Muscle layer of colon (tissue), 2 donors: ENCODE measurements around the gene AP2B1.
A peak's percentile ranks its signal among the peaks of the same experiment; 100 is the strongest.

Experiments
- H3K27ac ChIP-seq: one replicate; pipeline ENCODE4 v1.7.0; 2013; ENCODE audit warnings: low read depth, mild to moderate bottlenecking, low read length, moderate library complexity
- H3K27me3 ChIP-seq, 2 donors: one replicate each; pipeline ENCODE4 v1.7.0; 2013; ENCODE audit warnings: low read length in 2 of 2, mild to moderate bottlenecking in 2 of 2; ENCODE audit not compliant: insufficient read depth in 2 of 2, control insufficient read depth in 1 of 2
- H3K36me3 ChIP-seq: one replicate; pipeline ENCODE4 v1.7.0; 2013; ENCODE audit warnings: mild to moderate bottlenecking, low read length; ENCODE audit not compliant: insufficient read depth
- H3K4me1 ChIP-seq: one replicate; pipeline ENCODE4 v1.7.0; 2013; ENCODE audit warnings: mild to moderate bottlenecking, low read length; ENCODE audit not compliant: insufficient read depth
- H3K4me3 ChIP-seq, 2 donors: one replicate each; pipeline ENCODE4 v1.7.0; 2013; ENCODE audit warnings: low read length in 2 of 2, low read depth in 1 of 2, mild to moderate bottlenecking in 1 of 2, moderate library complexity in 1 of 2
- H3K9ac ChIP-seq: one replicate; pipeline ENCODE4 v1.7.0; 2013; ENCODE audit warnings: low read length
- H3K9me3 ChIP-seq: one replicate; pipeline ENCODE4 v1.7.0; 2013; ENCODE audit warnings: mild to moderate bottlenecking, low read length
- donor health status: abdominal sarcoma.
- donor health status: Adenocarcinoma of cecum.

The AP2B1 gene

GRCh38 chr17:35766489-35766877 lies 179.4 kb downstream of the AP2B1 start:
- no peaks in the 10 kb centered on the region for H3K9me3 ChIP-seq
- no peaks in the 10 kb centered on the region for H3K36me3 ChIP-seq
- H3K27me3 ChIP-seq: no peaks in the 10 kb centered on the region
- H3K9ac ChIP-seq: no peak overlapping the region
- peaks cover 10% of the 10 kb centered on the region for H3K4me1 ChIP-seq
- H3K4me3 ChIP-seq: no peak overlapping the region
- no peak overlapping the region for H3K27ac ChIP-seq

GRCh38 chr17:35766903-35767510 lies 179.9 kb downstream of the AP2B1 start:
- Histone ChIP-seq H3K27me3 (no peaks in the 10 kb centered on the region), H3K9me3 (no peaks in the 10 kb centered on the region), H3K4me1 (peaks cover 10% of the 10 kb centered on the region), H3K9ac (no peak overlapping the region), H3K4me3 (no peak overlapping the region), H3K27ac (no peak overlapping the region), H3K36me3 (no peaks in the 10 kb centered on the region)

- Histone ChIP-seq H3K9ac (no peak overlapping the region), H3K27me3 (no peaks in the 10 kb centered on the region), H3K27ac (no peak overlapping the region), H3K4me3 (no peak overlapping the region), H3K9me3 (no peaks in the 10 kb centered on the region), H3K4me1 (peaks cover 20% of the 10 kb centered on the region), H3K36me3 (no peaks in the 10 kb centered on the region)
These were observed 181.7 kb downstream of the AP2B1 start for GRCh38 chr17:35768797-35769196.

GRCh38 chr17:35769895-35770486 lies 182.9 kb downstream of the AP2B1 start:
- Histone ChIP-seq H3K36me3 (no peaks in the 10 kb centered on the region), H3K9ac (no peak overlapping the region), H3K27ac (no peak overlapping the region)

GRCh38 chr17:35773129-35773528 lies 186.0 kb downstream of the AP2B1 start:
- H3K27ac ChIP-seq: peak overlapping the region; percentile 74
- H3K9me3 ChIP-seq: no peaks in the 10 kb centered on the region
- H3K4me1 ChIP-seq: peaks cover 29% of the 10 kb centered on the region
- H3K27me3 ChIP-seq: no peaks in the 10 kb centered on the region
- no peak overlapping the region for H3K4me3 ChIP-seq
- H3K9ac ChIP-seq: no peak overlapping the region
- no peaks in the 10 kb centered on the region for H3K36me3 ChIP-seq

More at GRCh38 chr17:35769895-35770486, 182.9 kb downstream of the AP2B1 start:
- H3K4me3 ChIP-seq: no peak overlapping the region
- H3K27me3 ChIP-seq: no peaks in the 10 kb centered on the region
- peaks cover 25% of the 10 kb centered on the region for H3K4me1 ChIP-seq
- H3K9me3 ChIP-seq: no peaks in the 10 kb centered on the region

GRCh38 chr17:35773679-35774425 lies 186.7 kb downstream of the AP2B1 start:
- Histone ChIP-seq H3K4me1 (peaks cover 29% of the 10 kb centered on the region), H3K9ac (no peak overlapping the region), H3K9me3 (no peaks in the 10 kb centered on the region), H3K27ac (peak overlapping the region; percentile 74), H3K36me3 (no peaks in the 10 kb centered on the region), H3K27me3 (no peaks in the 10 kb centered on the region), H3K4me3 (no peak overlapping the region)

GRCh38 chr17:35774499-35774898 lies 187.4 kb downstream of the AP2B1 start:
- Histone ChIP-seq H3K4me1 (peaks cover 29% of the 10 kb centered on the region), H3K9me3 (no peaks in the 10 kb centered on the region), H3K27me3 (no peaks in the 10 kb centered on the region), H3K36me3 (no peaks in the 10 kb centered on the region), H3K9ac (peak overlapping the region; percentile 77), H3K27ac (peak overlapping the region; percentile 74), H3K4me3 (peak overlapping the region; percentile 17 to 48)

GRCh38 chr17:35775039-35775438 lies 187.9 kb downstream of the AP2B1 start:
- Histone ChIP-seq H3K4me3 (peak overlapping the region; percentile 17 to 48), H3K36me3 (no peaks in the 10 kb centered on the region), H3K9me3 (no peaks in the 10 kb centered on the region), H3K27me3 (no peaks in the 10 kb centered on the region), H3K27ac (peak overlapping the region; percentile 74), H3K9ac (peak overlapping the region; percentile 77), H3K4me1 (peaks cover 29% of the 10 kb centered on the region)

- H3K36me3 ChIP-seq: no peaks in the 10 kb centered on the region
- peak overlapping the region; percentile 77 for H3K9ac ChIP-seq
- H3K9me3 ChIP-seq: no peaks in the 10 kb centered on the region
- peak overlapping the region; percentile 12 to 48 for H3K4me3 ChIP-seq
- H3K27ac ChIP-seq: peak overlapping the region; percentile 74
- no peaks in the 10 kb centered on the region for H3K27me3 ChIP-seq
- H3K4me1 ChIP-seq: peaks cover 29% of the 10 kb centered on the region
These were observed 188.5 kb downstream of the AP2B1 start for GRCh38 chr17:35775583-35775982.
